HG03097 (cell line): ENCODE data around the gene TSHZ2.

Experiments used
- ATAC-seq: cut with Tn5 transposase; IDR thresholded peaks from one replicate; pipeline ENCODE4 v1.9.1; 2021; ENCODE audit not compliant: unreplicated experiment, low FRiP score

Gene TSHZ2

DNA sequence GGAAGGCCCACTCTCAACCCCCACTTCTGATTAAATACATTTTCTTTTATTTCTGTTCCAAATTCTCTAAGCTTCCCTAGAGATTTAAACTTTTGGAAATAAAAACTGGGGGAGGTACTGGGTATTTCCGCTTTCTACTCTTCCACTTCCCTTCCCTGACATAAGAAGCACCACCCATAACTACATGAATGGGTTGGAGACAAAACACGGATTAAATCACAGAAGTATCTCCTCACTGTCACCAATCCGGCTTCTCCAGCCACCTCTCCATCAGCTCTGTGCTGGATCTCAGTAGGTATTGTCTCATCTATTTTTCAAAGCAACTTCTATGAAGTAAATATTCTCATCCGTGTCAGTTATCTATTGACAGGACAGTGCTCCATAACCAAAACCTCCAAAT, 150.7 kb downstream of the TSHZ2 start:
- ATAC-seq = no peak

- ATAC-seq = no peak
These were observed 152.0 kb downstream of the TSHZ2 start for GRCh38 chr20:53124075-53124551.

GRCh38 chr20:53124803-53125202, 152.6 kb downstream of the TSHZ2 start:
- no peak for ATAC-seq

DNA sequence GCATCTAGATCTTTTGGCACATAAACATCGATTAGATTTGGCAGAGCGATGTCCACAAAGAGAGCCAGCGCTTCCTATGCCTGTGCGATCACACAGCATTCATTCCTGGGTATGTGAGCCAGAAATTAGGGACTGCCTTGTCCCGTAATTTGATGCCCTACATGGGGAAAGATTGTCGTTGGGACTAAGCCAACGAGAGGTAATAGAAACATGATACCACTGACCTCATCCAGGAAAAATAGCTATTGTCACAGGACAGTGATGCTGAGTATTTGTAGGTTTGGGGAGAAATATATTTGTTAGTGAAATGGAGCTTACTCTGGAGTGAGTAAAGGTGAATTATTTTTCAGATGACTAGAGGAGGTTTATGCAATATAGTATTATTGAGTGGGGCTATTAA, 154.0 kb downstream of the TSHZ2 start:
- ATAC-seq = no peak

- ATAC-seq = no peak
These were observed 154.9 kb downstream of the TSHZ2 start for GRCh38 chr20:53127027-53127426.

GRCh38 chr20:53128004-53128403, 155.8 kb downstream of the TSHZ2 start:
- ATAC-seq = no peak

GRCh38 chr20:53129563-53129962, 157.4 kb downstream of the TSHZ2 start:
- ATAC-seq = no peak

GRCh38 chr20:53130795-53131194, 158.6 kb downstream of the TSHZ2 start:
- ATAC-seq = no peak

- ATAC-seq = no peak
These were observed 161.0 kb downstream of the TSHZ2 start for GRCh38 chr20:53133125-53133524.

DNA sequence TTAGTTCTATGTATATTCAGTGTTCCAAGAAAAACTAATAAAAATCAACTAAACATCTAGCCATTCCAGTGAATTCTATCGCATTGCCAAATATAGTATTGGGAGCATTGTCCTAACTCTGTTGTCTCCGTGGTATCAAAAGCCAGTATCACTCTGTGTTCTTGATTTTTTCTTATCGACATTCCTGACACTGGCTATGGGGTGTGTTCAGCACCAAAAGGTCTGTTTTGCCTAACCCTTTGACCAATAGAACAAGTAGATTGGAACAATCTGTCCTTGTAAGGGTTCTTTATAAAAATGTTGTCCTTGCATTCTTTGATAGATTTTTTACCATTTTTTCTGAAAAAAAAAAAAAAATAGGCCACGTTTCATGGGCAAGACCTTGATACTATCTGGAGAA, 161.5 kb downstream of the TSHZ2 start:
- ATAC-seq = no peak

DNA sequence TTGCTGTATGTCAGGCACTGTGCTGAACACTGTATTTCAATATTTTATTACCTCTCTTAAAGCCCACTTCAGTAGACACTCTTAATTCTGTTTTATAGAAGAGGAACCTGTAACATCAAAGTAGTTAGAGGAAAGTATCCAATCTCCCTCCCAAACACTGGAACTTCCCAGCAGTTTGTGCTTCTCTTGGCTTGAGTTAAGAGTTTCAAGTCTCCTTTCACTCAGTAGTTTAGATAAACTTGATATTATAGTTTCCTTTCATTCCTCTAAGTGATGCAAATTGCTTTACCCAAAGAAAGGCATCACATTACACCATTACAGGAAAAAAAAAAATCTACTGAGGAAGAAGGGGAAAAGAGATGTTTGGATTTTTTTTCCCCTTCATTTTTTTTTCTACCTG, 164.3 kb downstream of the TSHZ2 start:
- no peak for ATAC-seq

DNA sequence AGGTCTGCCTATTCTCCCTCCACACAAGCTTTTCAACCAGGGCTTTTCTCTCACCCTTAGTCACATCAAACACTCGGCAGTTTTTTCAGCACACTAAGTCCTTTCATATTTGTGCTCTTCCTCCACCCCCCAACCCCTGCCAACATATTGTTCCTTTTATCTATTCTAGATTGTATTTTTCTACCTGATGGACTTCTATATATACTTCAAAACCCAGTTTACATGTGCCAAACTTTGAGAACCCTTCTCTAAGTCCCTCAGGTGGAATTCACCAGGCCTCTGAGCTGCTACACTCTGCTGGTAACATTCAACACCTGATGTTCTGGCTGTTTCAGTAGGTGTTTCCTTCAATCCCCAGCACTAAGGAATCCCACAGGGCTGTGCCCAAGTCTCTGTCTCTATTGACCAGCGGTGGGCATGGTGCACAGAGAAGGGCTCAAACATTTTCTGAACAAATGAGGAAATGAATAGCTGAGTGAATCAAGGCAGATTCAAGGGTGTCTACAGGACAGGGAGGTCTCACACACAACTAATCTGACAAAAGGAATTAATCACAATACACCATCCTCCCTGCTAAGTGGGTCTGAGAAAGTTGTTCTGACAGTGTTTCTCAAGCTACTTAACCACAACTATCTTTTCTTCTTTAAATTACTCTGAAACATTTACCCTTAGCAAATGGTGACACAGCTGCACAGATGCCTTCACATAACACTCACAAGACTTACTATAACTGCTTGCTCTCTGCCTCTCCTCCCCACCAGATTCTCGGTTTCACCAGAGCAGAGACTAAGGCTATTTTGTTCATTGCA, 166.5 kb downstream of the TSHZ2 start:
- ATAC-seq = peak; percentile 62

GRCh38 chr20:53141201-53142050, 169.3 kb downstream of the TSHZ2 start:
- ATAC-seq = no peak

GRCh38 chr20:53142225-53143127, 170.3 kb downstream of the TSHZ2 start:
- ATAC-seq = no peak

DNA sequence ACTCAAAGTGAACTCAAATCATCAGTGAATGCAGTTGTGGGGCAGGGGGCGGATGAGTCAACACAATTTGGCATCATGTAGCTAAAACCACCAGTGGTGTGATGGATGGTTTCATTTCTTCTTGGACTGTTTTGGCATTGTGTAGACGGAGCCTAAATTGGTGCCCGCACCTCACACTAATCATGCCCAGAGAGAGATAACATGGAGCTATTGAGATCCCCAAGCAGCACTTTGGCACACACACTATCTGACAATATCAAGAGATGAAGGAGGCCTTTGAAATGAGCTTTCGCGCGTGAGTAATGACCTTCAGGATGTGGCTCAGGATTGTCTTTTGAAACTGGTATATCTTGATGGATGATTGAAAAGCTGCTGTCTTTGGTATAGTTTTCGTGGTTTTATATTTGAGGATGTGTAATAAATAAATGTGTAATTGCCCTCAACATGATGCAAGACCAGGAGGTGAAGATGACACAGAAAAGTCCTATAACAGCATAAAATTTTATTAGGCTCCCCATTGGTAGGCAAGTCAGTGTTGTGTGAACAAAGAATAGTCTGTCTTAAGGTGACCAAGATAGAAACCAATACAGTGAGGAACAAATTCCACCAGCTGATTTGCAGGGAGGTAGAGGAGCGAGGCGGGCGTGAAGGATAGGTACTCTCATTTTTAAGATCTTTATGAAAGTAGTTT, 174.2 kb downstream of the TSHZ2 start:
- ATAC-seq = no peak

DNA sequence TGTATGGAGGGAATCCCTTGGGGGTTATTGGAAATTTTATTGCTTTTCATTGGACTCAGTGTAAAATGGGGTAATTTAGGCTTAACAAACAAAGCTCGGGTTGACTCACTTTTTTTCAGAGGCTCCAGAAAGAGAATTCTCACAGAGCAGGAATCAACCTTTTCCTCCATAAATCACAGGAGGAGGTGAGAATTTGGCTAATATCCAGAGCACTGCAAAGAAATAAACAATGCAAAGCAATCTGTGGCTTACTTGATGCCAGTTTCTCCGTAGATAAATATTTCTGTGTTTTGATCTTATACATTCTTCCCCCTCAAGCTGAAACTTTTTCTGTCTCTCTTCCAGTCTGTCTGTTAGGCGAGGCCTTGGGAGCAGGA, 176.6 kb downstream of the TSHZ2 start:
- no peak for ATAC-seq

DNA sequence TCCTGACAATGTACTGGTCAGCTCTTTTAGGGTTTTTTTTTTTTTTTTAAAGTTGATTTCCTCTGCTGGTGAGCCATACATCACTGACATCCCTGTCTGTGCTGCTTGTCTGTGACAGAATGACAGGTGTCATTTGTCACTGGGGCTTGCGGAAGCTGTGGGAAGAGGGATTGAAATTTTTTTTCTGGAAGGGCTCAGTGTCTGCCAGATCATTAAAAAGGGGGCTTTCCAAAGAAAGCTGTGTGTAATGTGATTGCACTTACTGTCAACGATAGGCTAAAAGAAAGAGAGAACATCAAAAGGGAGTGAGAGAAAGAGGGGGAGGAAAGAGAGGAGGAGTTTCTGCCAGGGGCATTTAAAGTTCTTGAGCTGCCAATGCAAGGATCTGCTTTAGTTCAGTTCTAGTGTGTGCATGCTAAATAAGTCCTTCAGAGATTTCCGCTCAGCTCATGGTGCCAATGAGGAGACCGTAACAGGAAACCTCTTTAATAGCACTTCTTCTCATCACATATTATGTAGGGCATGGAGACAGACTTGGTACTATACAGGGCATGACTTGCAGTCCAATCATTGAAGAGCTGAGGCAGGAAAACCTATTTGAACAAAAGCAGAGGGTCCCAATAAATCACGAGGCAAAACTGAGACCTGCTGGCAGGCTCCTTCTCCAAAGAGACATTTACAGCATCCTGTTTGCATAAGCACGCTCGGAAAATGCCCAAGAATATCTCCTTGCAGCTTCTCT, 177.2 kb downstream of the TSHZ2 start:
- no peak for ATAC-seq

- ATAC-seq = no peak
These were observed 177.7 kb downstream of the TSHZ2 start for GRCh38 chr20:53149890-53150205.

- ATAC-seq = no peak
These were observed 178.4 kb downstream of the TSHZ2 start for GRCh38 chr20:53150532-53150931.

DNA sequence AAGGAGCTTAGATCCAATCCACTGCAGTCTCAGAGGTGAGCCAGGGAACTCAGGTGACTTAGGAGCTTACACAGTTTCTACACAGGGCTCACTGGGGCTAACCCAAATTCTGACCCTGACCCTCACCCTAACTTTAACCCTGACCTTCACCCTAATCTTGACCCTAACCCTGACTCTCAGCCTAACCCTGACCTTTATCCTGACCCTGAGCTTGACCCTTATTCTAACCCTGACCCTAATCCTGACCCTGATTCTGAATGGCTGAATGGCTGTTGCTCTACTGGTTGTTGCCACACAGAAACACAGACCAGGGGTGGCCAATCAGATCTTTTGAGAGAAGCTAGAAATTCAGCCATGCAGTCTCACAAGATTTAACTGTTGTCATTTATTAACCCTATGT, 180.1 kb downstream of the TSHZ2 start:
- no peak for ATAC-seq
